SK-N-SH treated with all-trans-retinoic acid at 6 μM for 48 hours (cell line): ENCODE measurements around the gene SGF29.
"Not testable (repeated sequence)": the region's sequence is repeated elsewhere in the genome, so short reads cannot be mapped to it uniquely, and the experiment has no call there.

Source experiments
- ARNTL ChIP-seq: fragments of 450-650 bp; formaldehyde crosslinking; IDR thresholded peaks from 2 replicates; pipeline ENCODE4 v1.5.0; 2020; ENCODE audit warnings: low read depth, mild to moderate bottlenecking, moderate library complexity, borderline replicate concordance
- BACH2 ChIP-seq: fragments of 250-450 bp; sonication (Bioruptor Pico); IDR thresholded peaks from 2 replicates; pipeline ENCODE4 v1.9.0; 2021; ENCODE audit warnings: mild to moderate bottlenecking, borderline replicate concordance
- CSDC2 ChIP-seq: fragments of 250-450 bp; sonication (Bioruptor Pico); IDR thresholded peaks from 2 replicates; pipeline ENCODE4 v1.5.0; 2020; ENCODE audit warnings: mild to moderate bottlenecking, moderate library complexity
- ESRRG ChIP-seq: fragments of 250-450 bp; sonication (Bioruptor Pico); IDR thresholded peaks from 2 replicates; pipeline ENCODE4 v1.6.1; 2021; ENCODE audit warnings: mild to moderate bottlenecking
- OSR1 ChIP-seq: fragments of 250-450 bp; sonication (Bioruptor Pico); IDR thresholded peaks from 2 replicates; pipeline ENCODE4 v1.8.0; 2022; ENCODE audit warnings: moderate library complexity, mild to moderate bottlenecking, inconsistent platforms
- PPARA ChIP-seq: fragments of 250-450 bp; sonication (Bioruptor Pico); IDR thresholded peaks from 2 replicates; pipeline ENCODE4 v1.5.0; 2020; ENCODE audit warnings: mild to moderate bottlenecking, borderline replicate concordance
- RARB ChIP-seq: fragments of 250-450 bp; sonication (Bioruptor Pico); IDR thresholded peaks from 2 replicates; pipeline ENCODE4 v1.8.0; 2021; ENCODE audit warnings: mild to moderate bottlenecking, moderate library complexity
- SNAI2 ChIP-seq: fragments of 250-450 bp; sonication (Bioruptor Pico); IDR thresholded peaks from 2 replicates; pipeline ENCODE4 v1.5.0; 2020; ENCODE audit warnings: mild to moderate bottlenecking, moderate library complexity
- TCF4 ChIP-seq: fragments of 250-450 bp; sonication (Bioruptor Pico); IDR thresholded peaks from 2 replicates; pipeline ENCODE4 v1.8.0; 2021; ENCODE audit warnings: mild to moderate bottlenecking, moderate library complexity, borderline replicate concordance
- TSHZ2 ChIP-seq: fragments of 250-450 bp; sonication (Bioruptor Pico); IDR thresholded peaks from 2 replicates; pipeline ENCODE4 v1.5.0; 2020; ENCODE audit warnings: mild to moderate bottlenecking, moderate library complexity
- ZC3H10 ChIP-seq: fragments of 250-450 bp; sonication (Bioruptor Pico); IDR thresholded peaks from 2 replicates; pipeline ENCODE4 v1.5.1; 2021; ENCODE audit warnings: mild to moderate bottlenecking, moderate library complexity
- ZFP30 ChIP-seq: fragments of 450-650 bp; formaldehyde crosslinking; IDR thresholded peaks from 2 replicates; pipeline ENCODE4 v1.5.0; 2022; ENCODE audit warnings: mild to moderate bottlenecking, moderate library complexity
- ZNF8 ChIP-seq: fragments of 450-650 bp; formaldehyde crosslinking; IDR thresholded peaks from 2 replicates; pipeline ENCODE4 v1.5.0; 2020; ENCODE audit warnings: mild to moderate bottlenecking, moderate library complexity

DNA sequence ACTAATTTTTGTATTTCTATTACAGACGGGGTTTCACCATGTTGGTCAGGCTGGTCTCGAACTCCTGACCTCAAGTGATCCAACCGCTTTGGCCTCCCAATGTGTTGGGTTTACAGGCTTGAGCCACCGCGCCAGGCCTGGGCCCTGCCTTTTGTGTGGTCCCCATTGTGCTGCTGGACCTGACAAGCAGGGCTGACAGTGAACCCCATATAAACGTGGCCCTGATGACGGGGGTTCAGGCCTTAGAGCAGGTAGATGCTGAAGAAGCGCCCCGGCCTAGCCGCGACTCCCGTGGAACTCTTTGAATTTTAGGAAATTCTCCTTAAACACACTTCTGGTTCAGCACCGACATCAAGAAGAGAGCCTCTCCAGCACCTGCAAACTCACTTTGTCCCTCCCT lies 47.9 kb downstream of the SGF29 start:
- not testable (repeated sequence) for TF ChIP-seq ZFP30; TCF4; OSR1 (CRISPR knock-in tag); ARNTL; RARB (CRISPR knock-in tag); PPARA; CSDC2 (CRISPR knock-in tag); TSHZ2 (CRISPR knock-in tag); ZNF8 (CRISPR knock-in tag); ZC3H10 (CRISPR knock-in tag); ESRRG (CRISPR knock-in tag); SNAI2 (CRISPR knock-in tag); BACH2
